HepG2 (cell line): ENCODE results near the gene RSBN1L. TPM values are rescaled to one million over a fixed set of nuclear protein-coding genes. Genes with fewer than 3 reads are reported as not detected.

ENCODE experiments used
- ATAC-seq: fragments of 200-7000 bp; cut with Tn5 transposase; 3 replicates; pipeline ENCODE4 v1.9.1; 2020; ENCODE audit warnings: mild to moderate bottlenecking, moderate library complexity
- BruUV-seq: library from RNA; stranded (reverse); fragments of 400-500 nt; replicated peaks from 2 replicates; lab custom pipeline; 2021; lab: Mats Ljungman, UMichigan
- CTCF ChIA-PET: fragments of 300-600 bp; formaldehyde crosslinking; extraction: SDS; loops from one replicate; lab custom pipeline; 2021; ENCODE audit warnings: low total read pairs, inconsistent platforms, low intra/inter-chr PET ratio; lab: Yijun Ruan, JAX
- POLR2A ChIA-PET: fragments of 350-600 bp; sonication (Branson Sonifier 250); formaldehyde crosslinking; loops from one replicate; lab custom pipeline; 2020; ENCODE audit warnings: antibody characterized with exemption, inconsistent platforms; lab: Yijun Ruan, JAX
- DNase-seq: peaks from one replicate; pipeline ENCODE4 v3.0.0-alpha.2; 2015; ENCODE audit warnings: low spot score
- FAIRE-seq: peaks from 3 replicates; lab custom pipeline; 2011; peaks lifted over from hg19 to GRCh38; lab: Jason Lieb, UNC
- H2AFZ ChIP-seq: one replicate; pipeline ENCODE4 v1.6.1; 2011; ENCODE audit warnings: low read length, inconsistent platforms
- H3K27ac ChIP-seq: fragments of 300-600 bp; 3 replicates; pipeline ENCODE4 v1.8.0; 2011; ENCODE audit warnings: mixed run types, mild to moderate bottlenecking, mixed read lengths, low read length, inconsistent platforms; ENCODE audit not compliant: insufficient read depth; ENCODE audit errors: extremely low read length
- H3K27me3 ChIP-seq, 2 experiments: fragments of 200-600 bp in 1 of 2; 2 replicates in 1 of 2; 3 replicates in 1 of 2; pipeline versions ENCODE4 v1.6.0 to v1.8.0; 2011; ENCODE audit warnings: low read length in 2 of 2, mild to moderate bottlenecking in 2 of 2, moderate library complexity in 2 of 2, inconsistent platforms in 1 of 2; ENCODE audit not compliant: insufficient read depth in 2 of 2, control insufficient read depth in 1 of 2
- H3K36me3 ChIP-seq, 2 experiments: fragments of 200-600 bp in 1 of 2; replicated peaks in 1 of 2; 2 replicates in 1 of 2; 3 replicates in 1 of 2; pipeline versions ENCODE4 v1.5.1 to v1.8.0; 2011; ENCODE audit warnings: low read length in 2 of 2, inconsistent platforms in 1 of 2; ENCODE audit not compliant: insufficient read depth in 2 of 2, control insufficient read depth in 1 of 2
- H3K4me1 ChIP-seq: 2 replicates; pipeline ENCODE4 v1.5.1; 2012; ENCODE audit warnings: low read length, inconsistent platforms; ENCODE audit not compliant: insufficient read depth
- H3K4me2 ChIP-seq: 2 replicates; pipeline ENCODE4 v1.6.0; 2011; ENCODE audit warnings: low read depth, low read length, inconsistent platforms
- H3K4me3 ChIP-seq, 3 experiments: fragments of 200-600 bp in 1 of 3; sonication (generic), shearing (Covaris generic) in 1 of 3; replicated peaks in 1 of 3; 2 replicates each; pipeline ENCODE4 v1.5.1; 2011 to 2016; ENCODE audit warnings: low read length in 3 of 3, inconsistent platforms in 2 of 3, low read depth in 2 of 3, mild to moderate bottlenecking in 2 of 3, control low read depth in 1 of 3, mixed read lengths in 1 of 3; ENCODE audit not compliant: insufficient read depth in 1 of 3
- H3K79me2 ChIP-seq: one replicate; pipeline ENCODE4 v1.6.1; 2011; ENCODE audit warnings: low read length, inconsistent platforms; ENCODE audit not compliant: insufficient read depth
- H3K9ac ChIP-seq: 2 replicates; pipeline ENCODE4 v1.6.0; 2011; ENCODE audit warnings: mild to moderate bottlenecking, low read depth, low read length, inconsistent platforms; ENCODE audit not compliant: insufficient read depth
- H3K9me3 ChIP-seq: 2 replicates; pipeline ENCODE4 v1.5.1; 2012; ENCODE audit warnings: mild to moderate bottlenecking, low read length
- H4K20me1 ChIP-seq: 2 replicates; pipeline ENCODE4 v1.6.0; 2011; ENCODE audit warnings: inconsistent platforms, mild to moderate bottlenecking, low read length, moderate library complexity; ENCODE audit not compliant: insufficient read depth
- CBX2 ChIP-seq, 2 experiments: fragments of 200-600 bp in 1 of 2; sonication (generic); formaldehyde crosslinking in 1 of 2; IDR thresholded peaks; 2 replicates each; pipeline versions ENCODE4 v1.7.0 to v1.8.1; 2018 to 2022; ENCODE audit warnings: low read depth in 2 of 2, low read length in 1 of 2, mild to moderate bottlenecking in 1 of 2, missing genetic modification reagents in 1 of 2
- ELK4 ChIP-seq: sonication (generic); formaldehyde crosslinking; IDR thresholded peaks from 2 replicates; pipeline ENCODE4 v1.9.0; 2021; ENCODE audit warnings: missing genetic modification reagents, borderline replicate concordance
- IRX3 ChIP-seq: sonication (generic); formaldehyde crosslinking; IDR thresholded peaks from 2 replicates; pipeline ENCODE4 v1.8.1; 2023; ENCODE audit warnings: mild to moderate bottlenecking, low read depth, missing genetic modification reagents, borderline replicate concordance
- RCOR2 ChIP-seq: IDR thresholded peaks from 2 replicates; pipeline ENCODE4 v1.6.1; 2016; ENCODE audit warnings: missing biosample characterization, missing genetic modification reagents
- REXO4 ChIP-seq: sonication (generic); formaldehyde crosslinking; IDR thresholded peaks from 2 replicates; pipeline ENCODE4 v1.8.0; 2022; ENCODE audit warnings: missing genetic modification reagents, mild to moderate bottlenecking, borderline replicate concordance
- ZC3H4 ChIP-seq: sonication (generic); formaldehyde crosslinking; IDR thresholded peaks from 2 replicates; pipeline ENCODE4 v1.4.0; 2020; ENCODE audit warnings: missing genetic modification reagents, borderline replicate concordance
- ZNF225 ChIP-seq: sonication (generic); formaldehyde crosslinking; IDR thresholded peaks from 2 replicates; pipeline ENCODE4 v1.4.0; 2020; ENCODE audit warnings: mild to moderate bottlenecking, missing genetic modification reagents
- ZNF574 ChIP-seq: sonication (generic); formaldehyde crosslinking; IDR thresholded peaks from 2 replicates; pipeline ENCODE4 v1.4.0; 2020; ENCODE audit warnings: missing genetic modification reagents
- ZNF614 ChIP-seq: IDR thresholded peaks from 2 replicates; pipeline ENCODE4 v1.6.1; 2018; ENCODE audit warnings: missing biosample characterization, missing genetic modification reagents, inconsistent platforms, borderline replicate concordance
- WGBS: methylation state at CpG from one replicate; pipeline ENCODE4 v1.1.6; 2017; ENCODE audit warnings: low lambda C conversion rate; 5-methylcytosine and 5-hydroxymethylcytosine counted together
- in situ Hi-C: cut with HindIII; loops from 2 replicates; pipeline ENCODE4 v1.10.0; 2017; ENCODE audit warnings: low pct_unique_long_range_greater_than_20kb; ENCODE audit not compliant: extremely low pct_ligation_motif_present
- intact Hi-C: fragments of 100-400 bp; cut with micrococcal nuclease; formaldehyde crosslinking; loops from one replicate; pipeline ENCODE4 v1.10.0; 2022; ENCODE audit not compliant: unreplicated experiment
- polyA plus RNA-seq, 8 experiments: library from polyadenylated mRNA; depleted of rRNA in 3 of 8; stranded (reverse) in 7 of 8; unstranded in 1 of 8; fragments of >200 nt; fragmentation: Illumina TruSeq in 4 of 8; extraction: Trizol in 4 of 8; gene quantifications; 2 replicates each; pipeline versions ENCODE4 v1.2.1 to v1.2.3, GENCODE V29; 2011 to 2016; ENCODE audit warnings: low read depth in 4 of 8, missing spikeins in 1 of 8, mixed read lengths in 1 of 8; ENCODE audit not compliant: insufficient read depth in 1 of 8
- total RNA-seq, 5 experiments: library from RNA; depleted of rRNA; stranded (reverse); fragments of >200 nt; fragmentation: Illumina TruSeq; extraction: Trizol; gene quantifications; 2 replicates each; pipeline ENCODE4 v1.2.3, GENCODE V29; 2016; ENCODE audit warnings: low read depth in 1 of 5

RSBN1L gene
- total and polyA plus RNA-seq, 2 of the 13 experiments (the other 11 are each of a cell fraction or from before 2014, with no cell fraction given), result 7.7 to 21.3 TPM

- Histone ChIP-seq H3K27me3 (no peaks in the 10 kb centered on the region), H3K27ac (no peak overlapping the region), H3K4me3 (no peak overlapping the region), H3K4me1 (peaks cover 40% of the 10 kb centered on the region), H3K9me3 (no peaks in the 10 kb centered on the region), H3K79me2 (peaks cover 78% of the 10 kb centered on the region), H3K9ac (no peak overlapping the region), H3K36me3 (peaks cover 0 to 4% of the 10 kb centered on the region in 2 experiments; a peak in 1 of 5 replicates), H2AFZ (no peak overlapping the region), H3K4me2 (no peak overlapping the region), H4K20me1 (peaks cover 13% of the 10 kb centered on the region; the same call in 1 of the 2 replicates)
- intact Hi-C loops (no loop called here), in situ Hi-C loops (no loop called here)
- TF ChIP-seq ZNF614 (CRISPR knock-in tag) (no peak), ZC3H4 (CRISPR knock-in tag) (no peak), REXO4 (no peak), IRX3 (CRISPR knock-in tag) (no peak), RCOR2 (CRISPR knock-in tag) (no peak), ELK4 (no peak), CBX2 (IDR thresholded peaks at IDR 0.05; ENCODE audit: low read depth, low read length) (no peak), CBX2 (CRISPR knock-in tag; IDR thresholded peaks at IDR 0.05; ENCODE audit: low read depth) (no peak), ZNF225 (CRISPR knock-in tag) (no peak), ZNF574 (no peak)
- no peak for FAIRE-seq
- DNase-seq, result no peak
- WGBS, result 91% methylated on average over 1 of the region's 1 CpG
- ChIA-PET POLR2A (no interaction called here), CTCF (no interaction called here)
- ATAC-seq, result no peak
- BruUV-seq, result no TSS peak
These were observed 35.5 kb downstream of the RSBN1L start for GRCh38 chr7:77731716-77732115.
